RPMI8226 (cell line): ENCODE data around the gene SV2C.
A peak's percentile ranks its signal among the peaks of the same experiment; 100 is the strongest.

Experiments used
- DNase-seq: peaks from one replicate; pipeline ENCODE4 v3.0.0-alpha.2; 2015

SV2C gene

GRCh38 chr5:76099756-76100155, 16.6 kb downstream of the SV2C start:
- DNase-seq = no peak

GRCh38 chr5:76104027-76104426, 20.8 kb downstream of the SV2C start:
- DNase-seq = peak; percentile 63

GRCh38 chr5:76106149-76106548, 23.0 kb downstream of the SV2C start:
- no peak for DNase-seq

GRCh38 chr5:76111477-76112174, 28.4 kb downstream of the SV2C start:
- no peak for DNase-seq

GRCh38 chr5:76113103-76113502, 29.9 kb downstream of the SV2C start:
- no peak for DNase-seq

- no peak for DNase-seq
Measured at GRCh38 chr5:76114179-76114851, 31.1 kb downstream of the SV2C start.

GRCh38 chr5:76125346-76125745, 42.2 kb downstream of the SV2C start:
- DNase-seq = no peak

- no peak for DNase-seq
Measured at GRCh38 chr5:76125888-76126287, 42.7 kb downstream of the SV2C start.

GRCh38 chr5:76134003-76134402, 50.8 kb downstream of the SV2C start:
- DNase-seq = no peak

GRCh38 chr5:76134646-76135045, 51.5 kb downstream of the SV2C start:
- no peak for DNase-seq

GRCh38 chr5:76137887-76138542, 54.8 kb downstream of the SV2C start:
- no peak for DNase-seq

GRCh38 chr5:76143884-76144283, 60.7 kb downstream of the SV2C start:
- no peak for DNase-seq

- DNase-seq = no peak
Measured at GRCh38 chr5:76144513-76145274, 61.5 kb downstream of the SV2C start.

GRCh38 chr5:76145945-76146344, 62.8 kb downstream of the SV2C start:
- peak; percentile 38 for DNase-seq

GRCh38 chr5:76149636-76150035, 66.5 kb downstream of the SV2C start:
- no peak for DNase-seq

GRCh38 chr5:76152161-76152560, 69.0 kb downstream of the SV2C start:
- DNase-seq = no peak

GRCh38 chr5:76152700-76153099, 69.5 kb downstream of the SV2C start:
- no peak for DNase-seq

- DNase-seq = no peak
Measured at GRCh38 chr5:76153271-76153670, 70.1 kb downstream of the SV2C start.

- no peak for DNase-seq
Measured at GRCh38 chr5:76154009-76154690, 71.0 kb downstream of the SV2C start.

- DNase-seq = no peak
Measured at GRCh38 chr5:76155536-76155935, 72.4 kb downstream of the SV2C start.

- DNase-seq = no peak
Measured at GRCh38 chr5:76162335-76162734, 79.2 kb downstream of the SV2C start.

GRCh38 chr5:76163111-76163628, 80.0 kb downstream of the SV2C start:
- DNase-seq = no peak

GRCh38 chr5:76165029-76165428, 81.8 kb downstream of the SV2C start:
- no peak for DNase-seq
